Inflammatory macrophage treated with lipopolysaccharide for 4 hours (primary cell): ENCODE measurements around the gene STUM.
"Not testable (repeated sequence)": the region's sequence is repeated elsewhere in the genome, so short reads cannot be mapped to it uniquely, and the experiment has no call there.

Experiments used
- DNase-seq: peaks from one replicate; pipeline ENCODE4 v3.0.0-alpha.2; 2020

STUM gene

GRCh38 chr1:226548256-226549093, at the start of gene STUM:
Gene STUM (plus strand): TSS chr1:226548764. CDS start chr1:226548905, 141 bp downstream.
- peak; percentile 24 for DNase-seq

GRCh38 chr1:226499699-226500098, 48.9 kb upstream of the STUM start:
- DNase-seq = not testable (repeated sequence)

- DNase-seq = no peak
Measured at GRCh38 chr1:226506021-226506420, 42.5 kb upstream of the STUM start.

- DNase-seq = no peak
Measured at GRCh38 chr1:226506921-226507320, 41.6 kb upstream of the STUM start.

GRCh38 chr1:226510453-226510852, 38.1 kb upstream of the STUM start:
- no peak for DNase-seq

GRCh38 chr1:226511296-226511695, 37.3 kb upstream of the STUM start:
- no peak for DNase-seq

- no peak for DNase-seq
Measured at GRCh38 chr1:226512076-226512728, 36.4 kb upstream of the STUM start.

GRCh38 chr1:226518375-226518774, 30.2 kb upstream of the STUM start:
- no peak for DNase-seq

- no peak for DNase-seq
Measured at GRCh38 chr1:226519135-226519534, 29.4 kb upstream of the STUM start.

- no peak for DNase-seq
Measured at GRCh38 chr1:226519716-226520598, 28.6 kb upstream of the STUM start.

- no peak for DNase-seq
Measured at GRCh38 chr1:226520640-226521355, 27.8 kb upstream of the STUM start.

GRCh38 chr1:226523646-226524406, 24.7 kb upstream of the STUM start:
- no peak for DNase-seq

- no peak for DNase-seq
Measured at GRCh38 chr1:226524547-226524946, 24.0 kb upstream of the STUM start.

GRCh38 chr1:226525750-226526149, 22.8 kb upstream of the STUM start:
- no peak for DNase-seq

- DNase-seq = no peak
Measured at GRCh38 chr1:226526801-226527595, 21.6 kb upstream of the STUM start.

GRCh38 chr1:226529891-226530290, 18.7 kb upstream of the STUM start:
- DNase-seq = no peak

GRCh38 chr1:226530591-226530990, 18.0 kb upstream of the STUM start:
- no peak for DNase-seq

- no peak for DNase-seq
Measured at GRCh38 chr1:226531360-226532093, 17.0 kb upstream of the STUM start.

GRCh38 chr1:226532553-226532952, 16.0 kb upstream of the STUM start:
- no peak for DNase-seq

GRCh38 chr1:226533220-226533619, 15.3 kb upstream of the STUM start:
- DNase-seq = no peak
